Kasumi-1 (cell line): ENCODE measurements around the gene DEPDC5.
A peak's percentile ranks its signal among the peaks of the same experiment; 100 is the strongest.
"Not testable (repeated sequence)": the region's sequence is repeated elsewhere in the genome, so short reads cannot be mapped to it uniquely, and the experiment has no call there.

Experiments
- DNase-seq, 2 experiments: peaks; one replicate each; lab custom pipeline; 2025; lab: John Stamatoyannopoulos, UW

DEPDC5 gene

GRCh38 chr22:31749636-31750364 is 4.0 kb upstream of the DEPDC5 start, which contains the start of gene PRR14L:
Gene PRR14L, minus strand, starts transcription at chr22:31750132. Its CDS starts 11,272 bp downstream, at chr22:31738860.
- DNase-seq, result peak; percentile 94 to 96

GRCh38 chr22:31750365-31751284 is 3.2 kb upstream of the DEPDC5 start:
- DNase-seq, result no peak

- no peak for DNase-seq
Observed at GRCh38 chr22:31752096-31752847, 1.5 kb upstream of the DEPDC5 start.

GRCh38 chr22:31753005-31753633 is 700 bp upstream of the DEPDC5 start:
- peak; percentile 51 to 62 for DNase-seq

GRCh38 chr22:31754813-31755212 is 994 bp downstream of the DEPDC5 start:
- DNase-seq, result no peak

- DNase-seq, result no peak
Observed at GRCh38 chr22:31757265-31757664, 3.4 kb downstream of the DEPDC5 start.

- DNase-seq, result not testable (repeated sequence)
Observed at GRCh38 chr22:31758860-31759259, 5.0 kb downstream of the DEPDC5 start.

GRCh38 chr22:31764785-31765184 is 11.0 kb downstream of the DEPDC5 start:
- no peak for DNase-seq

GRCh38 chr22:31768422-31769059 is 14.7 kb downstream of the DEPDC5 start:
- DNase-seq, result no peak

- DNase-seq, result no peak
Observed at GRCh38 chr22:31773416-31773815, 19.6 kb downstream of the DEPDC5 start.

- no peak for DNase-seq
Observed at GRCh38 chr22:31776231-31776630, 22.4 kb downstream of the DEPDC5 start.

GRCh38 chr22:31789803-31790202 is 36.0 kb downstream of the DEPDC5 start:
- no peak for DNase-seq

GRCh38 chr22:31790240-31790639 is 36.4 kb downstream of the DEPDC5 start:
- DNase-seq, result no peak

GRCh38 chr22:31799358-31799757 is 45.5 kb downstream of the DEPDC5 start:
- DNase-seq, result not testable (repeated sequence)

GRCh38 chr22:31800065-31800464 is 46.2 kb downstream of the DEPDC5 start:
- DNase-seq, result no peak

GRCh38 chr22:31800861-31801260 is 47.0 kb downstream of the DEPDC5 start:
- DNase-seq, result not testable (repeated sequence)

GRCh38 chr22:31802575-31802974 is 48.8 kb downstream of the DEPDC5 start:
- no peak for DNase-seq

- DNase-seq, result no peak
Observed at GRCh38 chr22:31806751-31807150, 52.9 kb downstream of the DEPDC5 start.

GRCh38 chr22:31812977-31813605 is 59.3 kb downstream of the DEPDC5 start:
- no peak for DNase-seq

- DNase-seq, result not testable (repeated sequence)
Observed at GRCh38 chr22:31813898-31814297, 60.1 kb downstream of the DEPDC5 start.

GRCh38 chr22:31814942-31815341 is 61.1 kb downstream of the DEPDC5 start:
- no peak for DNase-seq
